Stimulated activated CD4-positive, alpha-beta T cell treated with anti-CD3 and anti-CD28 coated beads, Interleukin-12 subunit alpha, Interleukin-12 subunit beta, amount 100 ng/mL, for 48 hours (primary cell): Measurements from ENCODE around the gene ASB8.

Experiments used
- DNase-seq, 3 donors: peaks; one replicate each; pipeline ENCODE4 v3.0.0-alpha.2; 2020; ENCODE audit warnings: low read depth in 2 of 3, low spot score in 1 of 3

The ASB8 gene

GRCh38 chr12:48157018-48157888, at the start of gene ASB8:
Gene ASB8, minus strand, starts transcription at chr12:48157515. Its CDS starts 4,019 bp downstream, at chr12:48153496.
- peak; percentile 97 to 99 (median 99) for DNase-seq

GRCh38 chr12:48203192-48203591, 45.9 kb upstream of the ASB8 start, which contains the start of gene OR10AD1:
Gene OR10AD1, minus strand, starts transcription at chr12:48203292. Its CDS starts 0 bp downstream, at chr12:48203292.
- no peak for DNase-seq

GRCh38 chr12:48202766-48203165, 45.5 kb upstream of the ASB8 start:
- no peak for DNase-seq

GRCh38 chr12:48201516-48201915, 44.2 kb upstream of the ASB8 start:
- no peak for DNase-seq

GRCh38 chr12:48201091-48201490, 43.8 kb upstream of the ASB8 start:
- no peak for DNase-seq

- no peak for DNase-seq
These were observed 42.5 kb upstream of the ASB8 start for GRCh38 chr12:48199774-48200221.

- no peak for DNase-seq
These were observed 41.7 kb upstream of the ASB8 start for GRCh38 chr12:48198985-48199384.

- DNase-seq = no peak
These were observed 41.3 kb upstream of the ASB8 start for GRCh38 chr12:48198672-48198971.

- DNase-seq = peak; percentile 84 to 90 (median 89)
These were observed 40.8 kb upstream of the ASB8 start for GRCh38 chr12:48197971-48198671.

GRCh38 chr12:48197549-48197970, 40.2 kb upstream of the ASB8 start:
- DNase-seq = no peak

- no peak for DNase-seq
These were observed 37.5 kb upstream of the ASB8 start for GRCh38 chr12:48194799-48195201.

- DNase-seq = no peak
These were observed 36.3 kb upstream of the ASB8 start for GRCh38 chr12:48193623-48194022.

GRCh38 chr12:48192861-48193260, 35.5 kb upstream of the ASB8 start:
- DNase-seq = no peak

- no peak for DNase-seq
These were observed 33.8 kb upstream of the ASB8 start for GRCh38 chr12:48191096-48191495.

GRCh38 chr12:48189331-48190125, 32.2 kb upstream of the ASB8 start:
- DNase-seq = peak; percentile 49 to 80 (median 57)

GRCh38 chr12:48187916-48188695, 30.8 kb upstream of the ASB8 start:
- no peak for DNase-seq

GRCh38 chr12:48185181-48185919, 28.0 kb upstream of the ASB8 start:
- no peak for DNase-seq

- DNase-seq = no peak
These were observed 27.2 kb upstream of the ASB8 start for GRCh38 chr12:48184549-48184922.

GRCh38 chr12:48183876-48184548, 26.7 kb upstream of the ASB8 start:
- no peak for DNase-seq
